Neutrophil (primary cell): ENCODE results near the gene KCNH1.
"Not testable (repeated sequence)": the region's sequence is repeated elsewhere in the genome, so short reads cannot be mapped to it uniquely, and the experiment has no call there.

Source experiments
- H3K27ac ChIP-seq: fragments of 200-600 bp; sonication (generic); 2 replicates; pipeline ENCODE4 v1.5.1; 2016; ENCODE audit warnings: mild to moderate bottlenecking, moderate library complexity
- H3K27me3 ChIP-seq: fragments of 200-600 bp; sonication (generic); 2 replicates; pipeline ENCODE4 v1.6.0; 2016; ENCODE audit warnings: mild to moderate bottlenecking
- H3K36me3 ChIP-seq: fragments of 200-600 bp; sonication (generic); 2 replicates; pipeline ENCODE4 v1.5.1; 2017
- H3K4me1 ChIP-seq, 2 experiments: fragments of 200-600 bp in 1 of 2; sonication (generic) in 1 of 2; 1 replicate in 1 of 2; 2 replicates in 1 of 2; pipeline versions ENCODE4 v1.5.1 to v1.6.1; 2013 to 2016; ENCODE audit warnings: low read depth in 1 of 2, low read length in 1 of 2, mild to moderate bottlenecking in 1 of 2, moderate library complexity in 1 of 2; ENCODE audit not compliant: control insufficient read depth in 1 of 2, insufficient read depth in 1 of 2
- H3K4me3 ChIP-seq, 2 experiments: fragments of 200-600 bp in 1 of 2; sonication (generic) in 1 of 2; 1 replicate in 1 of 2; 2 replicates in 1 of 2; pipeline ENCODE4 v1.5.1; 2013 to 2016; ENCODE audit warnings: low read depth in 1 of 2, low read length in 1 of 2, mild to moderate bottlenecking in 1 of 2, moderate library complexity in 1 of 2
- H3K9me3 ChIP-seq: fragments of 200-600 bp; sonication (generic); 2 replicates; pipeline ENCODE4 v1.5.1; 2016
- CTCF ChIP-seq: fragments of 200-600 bp; sonication (generic); IDR thresholded peaks from 2 replicates; pipeline ENCODE4 v1.5.1; 2016; ENCODE audit warnings: antibody characterized with exemption

KCNH1 gene

GRCh38 chr1:211088156-211088555 is 45.8 kb downstream of the KCNH1 start:
- no peak overlapping the region for H3K27ac ChIP-seq
- no peaks in the 10 kb centered on the region for H3K36me3 ChIP-seq
- H3K27me3 ChIP-seq, result no peaks in the 10 kb centered on the region
- H3K4me3 ChIP-seq, result no peak overlapping the region
- TF ChIP-seq CTCF, result no peak
- H3K4me1 ChIP-seq, result no peaks in the 10 kb centered on the region
- H3K9me3 ChIP-seq, result no peaks in the 10 kb centered on the region

DNA sequence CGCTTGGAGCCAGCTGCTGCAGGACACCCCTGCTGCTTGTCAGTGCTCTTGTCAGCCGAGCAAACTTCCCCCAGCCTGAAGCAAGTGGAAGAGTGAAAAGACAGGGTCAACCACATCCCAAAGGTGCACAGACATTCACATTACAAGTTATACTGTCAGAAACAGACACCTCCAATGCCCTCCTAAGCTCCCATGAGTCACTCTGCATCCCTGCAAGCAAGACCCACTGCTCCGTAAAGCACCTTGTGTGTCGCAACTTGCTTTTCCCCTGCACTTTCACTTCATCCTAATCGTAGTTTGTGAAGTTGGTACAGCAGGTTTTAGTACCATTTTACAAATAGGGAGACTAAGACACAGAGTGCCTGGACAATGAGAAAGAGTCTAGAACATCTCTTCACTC is 51.1 kb downstream of the KCNH1 start:
- Histone ChIP-seq H3K4me1 (no peaks in the 10 kb centered on the region), H3K9me3 (no peaks in the 10 kb centered on the region), H3K27ac (no peak overlapping the region), H3K4me3 (no peak overlapping the region), H3K36me3 (no peaks in the 10 kb centered on the region), H3K27me3 (no peaks in the 10 kb centered on the region)
- TF ChIP-seq CTCF, result no peak

DNA sequence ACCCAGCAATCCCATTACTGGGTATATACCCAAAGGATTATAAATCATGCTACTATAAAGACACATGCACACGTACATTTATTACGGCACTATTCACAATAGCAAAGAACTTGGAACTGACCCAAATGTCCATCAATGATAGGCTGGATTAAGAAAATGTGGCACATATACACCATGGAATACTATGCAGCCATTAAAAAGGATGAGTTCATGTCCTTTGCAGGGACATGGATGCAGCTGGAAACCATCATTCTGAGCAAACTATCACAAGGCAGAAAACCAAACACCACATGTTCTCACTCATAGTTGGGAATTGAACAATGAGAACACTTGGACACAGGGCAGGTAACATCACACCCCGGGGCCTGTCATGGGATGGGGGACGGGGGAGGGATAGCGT is 52.5 kb downstream of the KCNH1 start:
- H3K9me3 ChIP-seq, H3K4me1 ChIP-seq, H3K36me3 ChIP-seq, H3K4me3 ChIP-seq, H3K27me3 ChIP-seq, H3K27ac ChIP-seq: not testable (repeated sequence)

GRCh38 chr1:211068976-211069375 is 65.0 kb downstream of the KCNH1 start:
- no peaks in the 10 kb centered on the region for H3K4me1 ChIP-seq
- no peaks in the 10 kb centered on the region for H3K27me3 ChIP-seq
- H3K4me3 ChIP-seq, result no peak overlapping the region
- no peaks in the 10 kb centered on the region for H3K9me3 ChIP-seq
- H3K27ac ChIP-seq, result no peak overlapping the region
- no peaks in the 10 kb centered on the region for H3K36me3 ChIP-seq
- TF ChIP-seq CTCF, result no peak

GRCh38 chr1:211066781-211067384 is 67.1 kb downstream of the KCNH1 start:
- no peak for TF ChIP-seq CTCF
- Histone ChIP-seq H3K27ac (no peak overlapping the region), H3K36me3 (no peaks in the 10 kb centered on the region)

GRCh38 chr1:211041838-211042237 is 92.1 kb downstream of the KCNH1 start:
- not testable (repeated sequence) for H3K27me3 ChIP-seq, H3K27ac ChIP-seq, H3K36me3 ChIP-seq, H3K9me3 ChIP-seq, H3K4me1 ChIP-seq, H3K4me3 ChIP-seq

More at GRCh38 chr1:211066781-211067384, 67.1 kb downstream of the KCNH1 start:
- Histone ChIP-seq H3K4me3 (no peak overlapping the region), H3K4me1 (no peaks in the 10 kb centered on the region), H3K9me3 (no peaks in the 10 kb centered on the region), H3K27me3 (no peaks in the 10 kb centered on the region)

DNA sequence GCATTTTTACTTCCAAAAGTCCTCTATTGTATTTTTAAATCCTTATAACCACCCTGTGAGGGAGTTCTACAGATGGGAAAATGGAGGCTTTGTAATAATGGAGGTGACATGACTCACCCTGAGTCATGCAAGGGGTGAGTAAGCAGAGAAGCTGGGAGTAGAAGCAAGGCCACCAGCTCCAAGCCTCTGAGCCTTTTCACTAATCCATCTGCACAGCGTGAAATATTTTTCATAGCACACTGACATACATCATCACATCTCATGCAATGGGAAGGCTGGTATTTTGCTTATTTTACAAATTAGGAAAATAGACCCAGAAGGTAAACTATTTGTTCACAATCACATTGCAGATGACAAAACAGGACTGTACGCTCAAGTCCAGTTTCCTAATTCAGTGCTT is 96.9 kb downstream of the KCNH1 start:
- Histone ChIP-seq H3K4me3 (no peak overlapping the region), H3K36me3 (no peaks in the 10 kb centered on the region), H3K27ac (no peak overlapping the region), H3K4me1 (no peaks in the 10 kb centered on the region), H3K9me3 (no peaks in the 10 kb centered on the region), H3K27me3 (no peaks in the 10 kb centered on the region)
- no peak for TF ChIP-seq CTCF
